Uterus (tissue), 2 donors: ENCODE data around the gene GART.

ENCODE experiments used
- POLR2A ChIP-seq, 2 donors: fragments of 450-650 bp; IDR thresholded peaks; one replicate each; pipeline ENCODE4 v1.6.1; 2016; ENCODE audit warnings: antibody characterized with exemption in 2 of 2, mild to moderate bottlenecking in 1 of 2, moderate library complexity in 1 of 2
- TF ChIP-seq, protein P1 (sequence below), 4 experiments: fragments of 200-600 bp in 2 of 4; fragments of 450-650 bp in 2 of 4; sonication (generic) in 2 of 4; IDR thresholded peaks; one replicate each; pipeline ENCODE4 v1.5.1; 2016 to 2019; ENCODE audit warnings: antibody characterized with exemption in 4 of 4, mild to moderate bottlenecking in 2 of 4, moderate library complexity in 1 of 4

GRCh38 chr21:33578959-33579542 is 37.1 kb upstream of the GART start:
- TF ChIP-seq POLR2A (IDR thresholded peaks at IDR 0.05), result no peak
- TF ChIP-seq, protein P1, sequence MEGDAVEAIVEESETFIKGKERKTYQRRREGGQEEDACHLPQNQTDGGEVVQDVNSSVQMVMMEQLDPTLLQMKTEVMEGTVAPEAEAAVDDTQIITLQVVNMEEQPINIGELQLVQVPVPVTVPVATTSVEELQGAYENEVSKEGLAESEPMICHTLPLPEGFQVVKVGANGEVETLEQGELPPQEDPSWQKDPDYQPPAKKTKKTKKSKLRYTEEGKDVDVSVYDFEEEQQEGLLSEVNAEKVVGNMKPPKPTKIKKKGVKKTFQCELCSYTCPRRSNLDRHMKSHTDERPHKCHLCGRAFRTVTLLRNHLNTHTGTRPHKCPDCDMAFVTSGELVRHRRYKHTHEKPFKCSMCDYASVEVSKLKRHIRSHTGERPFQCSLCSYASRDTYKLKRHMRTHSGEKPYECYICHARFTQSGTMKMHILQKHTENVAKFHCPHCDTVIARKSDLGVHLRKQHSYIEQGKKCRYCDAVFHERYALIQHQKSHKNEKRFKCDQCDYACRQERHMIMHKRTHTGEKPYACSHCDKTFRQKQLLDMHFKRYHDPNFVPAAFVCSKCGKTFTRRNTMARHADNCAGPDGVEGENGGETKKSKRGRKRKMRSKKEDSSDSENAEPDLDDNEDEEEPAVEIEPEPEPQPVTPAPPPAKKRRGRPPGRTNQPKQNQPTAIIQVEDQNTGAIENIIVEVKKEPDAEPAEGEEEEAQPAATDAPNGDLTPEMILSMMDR (IDR thresholded peaks at IDR 0.05), result no peak
